ENCODE results near the gene DOCK9. TPM values are rescaled to one million over a fixed set of nuclear protein-coding genes. Genes with fewer than 3 reads are reported as not detected.
"Not testable (repeated sequence)": the region's sequence is repeated elsewhere in the genome, so short reads cannot be mapped to it uniquely, and the experiment has no call there.

The DOCK9 gene
- polyA plus RNA-seq, 1 donor (not counting 4 experiments of a cell fraction or from before 2014, with no cell fraction given) = 110 TPM

GRCh38 chr13:98816406-98816805 lies 161.5 kb downstream of the DOCK9 start:
- Histone ChIP-seq H3K9me3 (ENCODE audit: control insufficient read depth, low read depth, low read length) (no peaks in the 10 kb centered on the region), H3K27me3 (ENCODE audit: control insufficient read depth, extremely low read depth, insufficient read depth, low read length) (no peaks in the 10 kb centered on the region), H3K4me3 (ENCODE audit: control insufficient read depth in 2 of 3, extremely low read depth in 1 of 3, insufficient read depth in 2 of 3, low read depth in 1 of 3, low read length in 3 of 3) (no peak overlapping the region), H3K27ac (ENCODE audit: control insufficient read depth, insufficient read depth, low read length) (no peak overlapping the region), H3K79me2 (ENCODE audit: control insufficient read depth, insufficient read depth, low read length) (no peaks in the 10 kb centered on the region), H4K20me1 (ENCODE audit: control insufficient read depth, extremely low read depth, insufficient read depth, low read length) (no peaks in the 10 kb centered on the region), H3K9ac (ENCODE audit: control insufficient read depth, extremely low read depth, insufficient read depth, low read length) (no peak overlapping the region), H3K36me3 (ENCODE audit: control insufficient read depth in 2 of 2, extremely low read depth in 1 of 2, insufficient read depth in 2 of 2, low read length in 2 of 2) (peaks cover 16 to 17% of the 10 kb centered on the region in 2 experiments), H3K4me2 (ENCODE audit: control insufficient read depth, extremely low read depth, insufficient read depth, low read depth, low read length) (no peak overlapping the region), H3K4me1 (ENCODE audit: control insufficient read depth, extremely low read depth, insufficient read depth, low read length) (no peaks in the 10 kb centered on the region), H3K9me1 (ENCODE audit: control insufficient read depth, extremely low read depth, insufficient read depth, low read length) (no peaks in the 10 kb centered on the region), H2AFZ (ENCODE audit: control insufficient read depth, low read length) (no peak overlapping the region)
- no peak for TF ChIP-seq CTCF (optimal IDR thresholded peaks at IDR 0.05 in 1 of 3, IDR thresholded peaks at IDR 0.05 in 1 of 3, conservative IDR thresholded peaks at IDR 0.05 in 1 of 3; ENCODE audit: extremely low read depth in 1 of 3, insufficient read depth in 2 of 3, low read length in 3 of 3)
- no peak for TF ChIP-seq EZH2 (IDR thresholded peaks at IDR 0.05; ENCODE audit: low read length)
- DNase-seq (ENCODE audit: low read depth, low spot score) = no peak
- FAIRE-seq = no peak
- dilution Hi-C loops (cut with MboI; ENCODE audit: extremely low pct_ligation_motif_present, low sequenced_read_pairs) = no loop called here

- Histone ChIP-seq H3K9me1 (ENCODE audit: control insufficient read depth, extremely low read depth, insufficient read depth, low read length) (no peaks in the 10 kb centered on the region), H3K4me1 (ENCODE audit: control insufficient read depth, extremely low read depth, insufficient read depth, low read length) (no peaks in the 10 kb centered on the region), H3K27me3 (ENCODE audit: control insufficient read depth, extremely low read depth, insufficient read depth, low read length) (no peaks in the 10 kb centered on the region), H4K20me1 (ENCODE audit: control insufficient read depth, extremely low read depth, insufficient read depth, low read length) (no peaks in the 10 kb centered on the region), H3K27ac (ENCODE audit: control insufficient read depth, insufficient read depth, low read length) (no peak overlapping the region), H3K9me3 (ENCODE audit: control insufficient read depth, low read depth, low read length) (no peaks in the 10 kb centered on the region), H3K79me2 (ENCODE audit: control insufficient read depth, insufficient read depth, low read length) (no peaks in the 10 kb centered on the region), H3K9ac (ENCODE audit: control insufficient read depth, extremely low read depth, insufficient read depth, low read length) (no peak overlapping the region), H2AFZ (ENCODE audit: control insufficient read depth, low read length) (no peak overlapping the region), H3K36me3 (ENCODE audit: control insufficient read depth in 2 of 2, extremely low read depth in 1 of 2, insufficient read depth in 2 of 2, low read length in 2 of 2) (peaks cover 14 to 24% of the 10 kb centered on the region in 2 experiments), H3K4me3 (ENCODE audit: control insufficient read depth in 2 of 3, extremely low read depth in 1 of 3, insufficient read depth in 2 of 3, low read depth in 1 of 3, low read length in 3 of 3) (no peak overlapping the region), H3K4me2 (ENCODE audit: control insufficient read depth, extremely low read depth, insufficient read depth, low read depth, low read length) (no peak overlapping the region)
- no peak for DNase-seq (ENCODE audit: low read depth, low spot score)
- no peak for FAIRE-seq
- dilution Hi-C loops (cut with MboI; ENCODE audit: extremely low pct_ligation_motif_present, low sequenced_read_pairs) = no loop called here
- TF ChIP-seq EZH2 (IDR thresholded peaks at IDR 0.05; ENCODE audit: low read length) (no peak), CTCF (optimal IDR thresholded peaks at IDR 0.05 in 1 of 3, IDR thresholded peaks at IDR 0.05 in 1 of 3, conservative IDR thresholded peaks at IDR 0.05 in 1 of 3; ENCODE audit: extremely low read depth in 1 of 3, insufficient read depth in 2 of 3, low read length in 3 of 3) (no peak)
These were observed 163.9 kb downstream of the DOCK9 start for GRCh38 chr13:98813993-98814392.

- H2AFZ ChIP-seq (ENCODE audit: control insufficient read depth, low read length); H3K4me3 ChIP-seq (ENCODE audit: control insufficient read depth in 2 of 3, extremely low read depth in 1 of 3, insufficient read depth in 2 of 3, low read depth in 1 of 3, low read length in 3 of 3); H3K4me1 ChIP-seq (ENCODE audit: control insufficient read depth, extremely low read depth, insufficient read depth, low read length); H3K9ac ChIP-seq (ENCODE audit: control insufficient read depth, extremely low read depth, insufficient read depth, low read length); DNase-seq (ENCODE audit: low read depth, low spot score); dilution Hi-C loops (cut with MboI; ENCODE audit: extremely low pct_ligation_motif_present, low sequenced_read_pairs); H3K4me2 ChIP-seq (ENCODE audit: control insufficient read depth, extremely low read depth, insufficient read depth, low read depth, low read length); H3K9me3 ChIP-seq (ENCODE audit: control insufficient read depth, low read depth, low read length); H3K27ac ChIP-seq (ENCODE audit: control insufficient read depth, insufficient read depth, low read length); H3K79me2 ChIP-seq (ENCODE audit: control insufficient read depth, insufficient read depth, low read length); H4K20me1 ChIP-seq (ENCODE audit: control insufficient read depth, extremely low read depth, insufficient read depth, low read length); H3K27me3 ChIP-seq (ENCODE audit: control insufficient read depth, extremely low read depth, insufficient read depth, low read length); H3K9me1 ChIP-seq (ENCODE audit: control insufficient read depth, extremely low read depth, insufficient read depth, low read length): not testable (repeated sequence)
- H3K36me3 ChIP-seq (ENCODE audit: control insufficient read depth in 2 of 2, extremely low read depth in 1 of 2, insufficient read depth in 2 of 2, low read length in 2 of 2) = peaks cover 14 to 19% of the 10 kb centered on the region in 2 experiments
- FAIRE-seq = peak; percentile 83
These were observed 165.6 kb downstream of the DOCK9 start for GRCh38 chr13:98812186-98812790.

Data from keratinocyte (primary cell).